HEK293 (cell line): Measurements from ENCODE around the gene PPP2R2B.

Source experiments
- CTCF ChIA-PET: fragments of 350-600 bp; formaldehyde crosslinking; extraction: SDS; loops from one replicate; lab custom pipeline; 2021; ENCODE audit warnings: antibody characterized with exemption; lab: Yijun Ruan, JAX
- POLR2A ChIA-PET: fragments of 300-600 bp; formaldehyde crosslinking; extraction: SDS; loops from one replicate; lab custom pipeline; 2020; ENCODE audit warnings: antibody characterized with exemption, inconsistent platforms; lab: Yijun Ruan, JAX
- H3K27ac ChIP-seq: fragments of 200-500 bp; sonication (Bioruptor generic); 2 replicates; pipeline ENCODE4 v1.5.1; 2014; ENCODE audit warnings: low read depth, low read length, control low read depth, inconsistent platforms; ENCODE audit errors: extremely low read depth
- H3K36me3 ChIP-seq, 2 experiments: fragments of 200-500 bp in 1 of 2; sonication (Bioruptor generic) in 1 of 2; 1 replicate in 1 of 2; 2 replicates in 1 of 2; pipeline ENCODE4 v1.5.1; 2014 to 2017; ENCODE audit warnings: inconsistent platforms in 2 of 2, low read length in 2 of 2; ENCODE audit not compliant: control insufficient read depth in 2 of 2, insufficient read depth in 1 of 2
- H3K4me1 ChIP-seq: fragments of 200-500 bp; sonication (Bioruptor generic); 2 replicates; pipeline ENCODE4 v1.5.1; 2014; ENCODE audit warnings: mild to moderate bottlenecking, low read length, inconsistent platforms; ENCODE audit not compliant: control insufficient read depth, insufficient read depth
- H3K4me3 ChIP-seq: 2 replicates; pipeline ENCODE4 v1.5.1; 2011; ENCODE audit warnings: low read depth, mild to moderate bottlenecking, control low read depth, low read length, moderate library complexity
- H3K9me3 ChIP-seq: fragments of 200-500 bp; sonication (Bioruptor generic); 2 replicates; pipeline ENCODE4 v1.5.1; 2014; ENCODE audit warnings: low read depth, low read length, inconsistent platforms; ENCODE audit not compliant: control insufficient read depth, insufficient read depth
- MYNN ChIP-seq: fragments of 450-650 bp; formaldehyde crosslinking; IDR thresholded peaks from 2 replicates; pipeline ENCODE4 v1.5.1; 2016; ENCODE audit warnings: missing biosample characterization, missing genetic modification characterization, borderline replicate concordance
- PRDM10 ChIP-seq: fragments of 450-650 bp; formaldehyde crosslinking; IDR thresholded peaks from 2 replicates; pipeline ENCODE4 v1.5.1; 2016; ENCODE audit warnings: missing biosample characterization, missing genetic modification characterization
- RBAK ChIP-seq: fragments of 450-650 bp; formaldehyde crosslinking; IDR thresholded peaks from 2 replicates; pipeline ENCODE4 v1.5.1; 2016; ENCODE audit warnings: missing biosample characterization, missing genetic modification characterization
- REST ChIP-seq: fragments of 450-650 bp; formaldehyde crosslinking; IDR thresholded peaks from 2 replicates; pipeline ENCODE4 v1.5.1; 2016; ENCODE audit warnings: missing biosample characterization, missing genetic modification characterization
- SCRT2 ChIP-seq: fragments of 450-650 bp; formaldehyde crosslinking; IDR thresholded peaks from 2 replicates; pipeline ENCODE4 v1.5.1; 2016; ENCODE audit warnings: missing biosample characterization, missing genetic modification characterization
- SP7 ChIP-seq: fragments of 450-650 bp; formaldehyde crosslinking; IDR thresholded peaks from 2 replicates; pipeline ENCODE4 v1.5.1; 2016; ENCODE audit warnings: missing biosample characterization, missing genetic modification characterization
- ZBTB21 ChIP-seq: fragments of 450-650 bp; formaldehyde crosslinking; IDR thresholded peaks from 2 replicates; pipeline ENCODE4 v1.5.1; 2017; ENCODE audit warnings: missing biosample characterization, missing genetic modification characterization
- ZBTB48 ChIP-seq: fragments of 450-650 bp; formaldehyde crosslinking; IDR thresholded peaks from 2 replicates; pipeline ENCODE4 v1.5.1; 2016; ENCODE audit warnings: missing biosample characterization, missing genetic modification characterization
- ZNF10 ChIP-seq: fragments of 450-650 bp; formaldehyde crosslinking; IDR thresholded peaks from 2 replicates; pipeline ENCODE4 v1.5.1; 2017; ENCODE audit warnings: missing biosample characterization, missing genetic modification characterization
- ZNF121 ChIP-seq: fragments of 450-650 bp; formaldehyde crosslinking; IDR thresholded peaks from 2 replicates; pipeline ENCODE4 v1.5.1; 2016; ENCODE audit warnings: missing biosample characterization, missing genetic modification characterization
- ZNF148 ChIP-seq: fragments of 450-650 bp; formaldehyde crosslinking; IDR thresholded peaks from 2 replicates; pipeline ENCODE4 v1.5.0; 2017; ENCODE audit warnings: missing biosample characterization, missing genetic modification characterization, borderline replicate concordance
- ZNF248 ChIP-seq: fragments of 450-650 bp; formaldehyde crosslinking; IDR thresholded peaks from 2 replicates; pipeline ENCODE4 v1.5.1; 2017; ENCODE audit warnings: missing biosample characterization, missing genetic modification characterization
- ZNF335 ChIP-seq: fragments of 450-650 bp; formaldehyde crosslinking; conservative IDR thresholded peaks from 2 replicates; pipeline ENCODE4 v1.5.1; 2016; ENCODE audit warnings: missing biosample characterization, missing genetic modification characterization
- ZNF416 ChIP-seq: fragments of 450-650 bp; formaldehyde crosslinking; IDR thresholded peaks from 2 replicates; pipeline ENCODE4 v1.5.1; 2016; ENCODE audit warnings: missing biosample characterization, missing genetic modification characterization
- ZNF555 ChIP-seq: fragments of 450-650 bp; formaldehyde crosslinking; conservative IDR thresholded peaks from 2 replicates; pipeline ENCODE4 v1.5.1; 2017; ENCODE audit warnings: missing biosample characterization, mild to moderate bottlenecking, missing genetic modification characterization, inconsistent platforms
- ZNF560 ChIP-seq: fragments of 450-650 bp; formaldehyde crosslinking; IDR thresholded peaks from 2 replicates; pipeline ENCODE4 v1.5.1; 2017; ENCODE audit warnings: missing biosample characterization, missing genetic modification characterization, borderline replicate concordance
- ZNF596 ChIP-seq: fragments of 450-650 bp; IDR thresholded peaks from 2 replicates; pipeline ENCODE4 v1.5.0; 2018; ENCODE audit warnings: missing biosample characterization, mild to moderate bottlenecking, missing genetic modification characterization, moderate library complexity
- ZNF785 ChIP-seq: fragments of 450-650 bp; formaldehyde crosslinking; IDR thresholded peaks from 2 replicates; pipeline ENCODE4 v1.5.1; 2016; ENCODE audit warnings: missing biosample characterization, missing genetic modification characterization

PPP2R2B gene

GRCh38 chr5:146828385-146828784, 50.2 kb downstream of the PPP2R2B start:
- CTCF ChIA-PET: interaction anchor here (0.8 kb wide), 1 partner anchor 564 kb away, joined by 4 read pairs; no protein-coding TSS in a partner anchor
- Histone ChIP-seq H3K4me1 (no peaks in the 10 kb centered on the region), H3K27ac (no peak overlapping the region), H3K9me3 (no peaks in the 10 kb centered on the region), H3K4me3 (no peak overlapping the region), H3K36me3 (no peaks in the 10 kb centered on the region)
- POLR2A ChIA-PET: no interaction called here
- no peak for TF ChIP-seq SP7 (tag by site-specific recombination)
- no peak for TF ChIP-seq ZNF555 (tag by site-specific recombination)
- TF ChIP-seq ZNF416 (tag by site-specific recombination): no peak
- TF ChIP-seq ZNF785 (tag by site-specific recombination): no peak
- TF ChIP-seq ZBTB48 (tag by site-specific recombination): no peak
- no peak for TF ChIP-seq ZBTB21
- TF ChIP-seq ZNF148 (tag by site-specific recombination): no peak
- no peak for TF ChIP-seq MYNN (tag by site-specific recombination)
- TF ChIP-seq ZNF560 (tag by site-specific recombination): no peak
- TF ChIP-seq ZNF248 (tag by site-specific recombination): no peak
- TF ChIP-seq ZNF10 (tag by site-specific recombination): no peak
- no peak for TF ChIP-seq ZNF335
- TF ChIP-seq ZNF596 (tag by site-specific recombination): no peak

GRCh38 chr5:146827901-146828300, 50.7 kb downstream of the PPP2R2B start:
- Histone ChIP-seq H3K27ac (no peak overlapping the region), H3K4me3 (no peak overlapping the region), H3K36me3 (no peaks in the 10 kb centered on the region), H3K9me3 (no peaks in the 10 kb centered on the region), H3K4me1 (no peaks in the 10 kb centered on the region)
- no peak for TF ChIP-seq ZNF121 (tag by site-specific recombination)
- TF ChIP-seq SCRT2 (tag by site-specific recombination): no peak
- TF ChIP-seq RBAK (tag by site-specific recombination): no peak
- CTCF ChIA-PET: interaction anchor here (0.8 kb wide), 1 partner anchor 564 kb away, joined by 4 read pairs; no protein-coding TSS in a partner anchor
- POLR2A ChIA-PET: no interaction called here

- H3K9me3 ChIP-seq: no peaks in the 10 kb centered on the region
- H3K4me3 ChIP-seq: no peak overlapping the region
- TF ChIP-seq PRDM10: no peak
- peak; percentile 94 for TF ChIP-seq REST (tag by site-specific recombination)
- H3K36me3 ChIP-seq: no peaks in the 10 kb centered on the region
- no peaks in the 10 kb centered on the region for H3K4me1 ChIP-seq
- CTCF ChIA-PET: interaction anchor here (0.5 kb wide), 1 partner anchor 124 kb away, joined by 3 read pairs; no protein-coding TSS in a partner anchor
- POLR2A ChIA-PET: interaction anchor here (1.0 kb wide), 1 partner anchor 13 kb away, joined by 4 read pairs; no protein-coding TSS in a partner anchor
- H3K27ac ChIP-seq: no peak overlapping the region
These were observed 53.5 kb downstream of the PPP2R2B start for GRCh38 chr5:146825033-146825432.
